Suppressor macrophage (primary cell): ENCODE data around the gene THBS4.
"Not testable (repeated sequence)": the region's sequence is repeated elsewhere in the genome, so short reads cannot be mapped to it uniquely, and the experiment has no call there.

ENCODE experiments used
- DNase-seq, 4 experiments: peaks; one replicate each; pipeline ENCODE4 v3.0.0-alpha.2; 2020 to 2022

The THBS4 gene

GRCh38 chr5:80076131-80077050 lies 41.2 kb downstream of the THBS4 start:
- DNase-seq, result no peak

GRCh38 chr5:80077051-80077714 lies 42.0 kb downstream of the THBS4 start:
- no peak for DNase-seq

GRCh38 chr5:80078921-80079320 lies 43.8 kb downstream of the THBS4 start:
- no peak for DNase-seq

DNA sequence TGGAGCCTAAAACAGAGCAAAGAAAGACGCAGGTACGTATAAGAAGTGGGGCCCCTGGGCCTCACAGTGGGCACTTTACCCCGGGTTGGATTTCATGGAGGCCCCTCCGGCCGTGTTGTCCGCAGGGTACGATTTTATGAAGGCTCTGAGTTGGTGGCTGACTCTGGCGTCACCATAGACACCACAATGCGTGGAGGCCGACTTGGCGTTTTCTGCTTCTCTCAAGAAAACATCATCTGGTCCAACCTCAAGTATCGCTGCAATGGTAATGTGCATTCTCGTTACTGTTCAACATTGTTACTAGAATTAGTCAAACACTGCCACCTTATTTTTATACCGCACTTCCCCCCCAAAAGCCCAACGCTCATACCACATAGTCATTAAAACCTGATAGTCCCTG lies 47.1 kb downstream of the THBS4 start:
- DNase-seq, result no peak

GRCh38 chr5:80082731-80083100 lies 47.6 kb downstream of the THBS4 start:
- peak; percentile 66 to 78 (median 70) for DNase-seq

GRCh38 chr5:80083101-80083890 lies 48.1 kb downstream of the THBS4 start:
- peak; percentile 47 to 90 (median 70) for DNase-seq

- DNase-seq, result no peak
Measured at GRCh38 chr5:80090884-80091166, 55.7 kb downstream of the THBS4 start.

- DNase-seq, result peak; percentile 63 to 88 (median 76)
Measured at GRCh38 chr5:80091792-80092192, 56.6 kb downstream of the THBS4 start.

GRCh38 chr5:80092486-80093107 lies 57.4 kb downstream of the THBS4 start:
- DNase-seq, result no peak

GRCh38 chr5:80093796-80094195 lies 58.6 kb downstream of the THBS4 start:
- no peak for DNase-seq

GRCh38 chr5:80094236-80094738 lies 59.1 kb downstream of the THBS4 start:
- no peak for DNase-seq

- DNase-seq, result no peak
Measured at GRCh38 chr5:80097451-80097850, 62.3 kb downstream of the THBS4 start.

- DNase-seq, result no peak
Measured at GRCh38 chr5:80101993-80102392, 66.8 kb downstream of the THBS4 start.

GRCh38 chr5:80103371-80103770 lies 68.2 kb downstream of the THBS4 start:
- DNase-seq, result peak in 3 of 4 experiments; percentile 52 to 75 (median 66)

GRCh38 chr5:80105698-80106439 lies 70.7 kb downstream of the THBS4 start:
- no peak for DNase-seq

GRCh38 chr5:80106916-80107315 lies 71.8 kb downstream of the THBS4 start:
- peak in 2 of 4 experiments; percentile 23 to 36 for DNase-seq

DNA sequence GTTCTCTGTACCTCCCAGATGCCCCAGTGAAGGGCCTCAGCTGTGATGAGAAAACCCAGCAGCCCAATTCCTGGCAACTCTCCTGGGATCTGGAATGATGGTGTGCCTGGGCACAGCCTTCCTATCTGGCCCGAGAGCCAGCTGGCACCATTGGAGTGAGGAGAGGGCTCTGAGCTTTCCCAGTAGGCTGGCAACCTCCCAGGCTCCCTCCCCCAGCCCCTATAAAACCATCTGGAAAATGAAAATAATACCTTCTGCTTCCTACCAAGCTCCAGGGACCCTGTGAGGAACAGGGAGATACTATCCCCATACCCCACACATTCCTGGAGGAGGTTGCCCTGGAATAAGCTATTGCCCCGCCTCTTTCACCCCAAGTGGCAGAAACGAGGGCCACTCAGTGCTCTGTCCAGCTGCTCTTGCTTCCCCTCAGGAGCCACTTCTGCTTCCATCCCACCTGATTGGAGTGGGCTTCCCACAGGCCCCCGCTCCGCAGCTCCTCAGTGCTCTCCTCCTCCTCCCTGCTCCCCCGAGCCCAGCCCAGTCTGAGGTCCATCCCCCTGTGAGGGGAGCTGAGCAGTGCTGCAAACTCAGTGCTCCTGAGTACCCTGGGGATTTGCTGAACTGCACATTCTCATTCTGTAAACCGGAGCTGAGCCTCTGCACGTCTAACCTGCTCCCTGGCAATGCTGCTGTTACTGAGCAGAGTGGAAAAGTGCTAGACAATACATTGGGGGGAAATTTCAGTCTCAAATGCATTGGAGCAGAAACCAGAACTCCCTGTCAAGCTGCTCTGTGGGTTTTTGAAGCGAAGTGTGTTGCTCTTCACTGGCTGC lies 74.7 kb downstream of the THBS4 start:
- DNase-seq, result no peak

GRCh38 chr5:80111376-80111990 lies 76.3 kb downstream of the THBS4 start:
- DNase-seq, result not testable (repeated sequence)

- peak; percentile 46 to 74 (median 68) for DNase-seq
Measured at GRCh38 chr5:80114860-80115259, 79.7 kb downstream of the THBS4 start.

- DNase-seq, result no peak
Measured at GRCh38 chr5:80116000-80116399, 80.9 kb downstream of the THBS4 start.
